ENCODE results near the gene SCARB2. TPM values are rescaled to one million over a fixed set of nuclear protein-coding genes. Genes with fewer than 3 reads are reported as not detected.

SCARB2 gene
- total and polyA plus RNA-seq, 2 of the 4 experiments (the other 2 are of a cell fraction): 69.2 to 102 TPM

DNA sequence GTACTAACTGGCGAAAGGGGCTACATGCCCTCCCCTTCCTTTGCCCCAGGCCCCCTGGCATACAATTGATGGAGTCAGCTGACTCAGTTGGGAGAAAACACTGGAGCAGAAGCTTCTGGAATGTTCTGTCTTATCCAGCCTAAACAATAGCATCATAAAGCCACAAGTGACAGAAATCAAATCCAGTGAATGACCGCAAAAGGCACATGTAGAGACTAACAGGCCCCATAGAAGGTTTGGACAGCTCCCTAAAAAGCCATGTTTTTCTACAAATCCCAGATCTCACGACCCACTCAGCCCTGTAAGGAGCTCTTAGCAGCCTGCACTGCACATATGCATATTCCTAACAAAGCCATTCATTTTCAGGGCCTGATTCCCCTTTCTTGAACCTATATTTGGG is 25.1 kb downstream of the SCARB2 start:
- H2BK20ac ChIP-seq (ENCODE audit: low read depth, low read length): no peak overlapping the region
- TF ChIP-seq MXI1 (IDR thresholded peaks at IDR 0.05; ENCODE audit: borderline replicate concordance, low read depth, low read length) (0 out of 2 replicates have a peak, but pooled peaks have one; percentile 51), NFE2L2 (IDR thresholded peaks at IDR 0.05; ENCODE audit: low read depth, low read length) (no peak)
- H3K79me1 ChIP-seq (ENCODE audit: low read depth in 1 of 2, low read length in 2 of 2): peaks cover 45 to 76% of the 10 kb centered on the region in 2 experiments
- no peak overlapping the region for H3K18ac ChIP-seq (ENCODE audit: low read depth, low read length)
- H3K36me3 ChIP-seq (ENCODE audit: control insufficient read depth, insufficient read depth, low read length): peaks cover 23% of the 10 kb centered on the region
- 20% methylated on average over 1 of the region's 3 CpGs; no CpG with 5 or more reads in 1 of the 2 experiments for WGBS, 2 experiments (ENCODE audit: extremely low coverage in 2 of 2, insufficient read length in 1 of 2)
- 0 out of 2 replicates have a peak overlapping the region, but pooled peaks have one; percentile 29 for H3K4ac ChIP-seq (ENCODE audit: low read depth, low read length)
- no peak overlapping the region for H2BK15ac ChIP-seq (ENCODE audit: low read depth, low read length)
- ChIA-PET CTCF (interaction anchor here (1.2 to 1.4 kb wide), 2 partner anchors 8 to 27 kb away, joined by 4 to 6 read pairs; no protein-coding TSS in a partner anchor), POLR2A (ENCODE audit: unreplicated experiment) (no interaction called here)
- no peak overlapping the region for H3K4me3 ChIP-seq (ENCODE audit: insufficient read depth, low read depth, low read length)
- H4K8ac ChIP-seq (ENCODE audit: low read depth in 2 of 2, low read length in 2 of 2): no peak overlapping the region
- no peak overlapping the region for H2BK120ac ChIP-seq (ENCODE audit: low read depth, low read length)
- H3K9me1 ChIP-seq (ENCODE audit: insufficient read depth, low read length): peaks cover 25% of the 10 kb centered on the region
- peaks cover 6% of the 10 kb centered on the region for H3K4me1 ChIP-seq (ENCODE audit: control insufficient read depth, insufficient read depth, low read length)
- H2BK5ac ChIP-seq (ENCODE audit: low read depth, low read length, poor library complexity, severe bottlenecking): no peak overlapping the region
- dilution Hi-C loops (cut with HindIII; ENCODE audit: low sequenced_read_pairs, unreplicated experiment): no loop called here
- H3K14ac ChIP-seq (replicated peaks; ENCODE audit: low read depth, low read length): no peak overlapping the region
- no peak overlapping the region for H3K56ac ChIP-seq (ENCODE audit: extremely low read depth, insufficient read depth, low read length)
- H4K5ac ChIP-seq (ENCODE audit: low read depth, low read length): no peak overlapping the region
- intact Hi-C loops (cut with micrococcal nuclease): no loop called here
- no peak overlapping the region for H3K23ac ChIP-seq (ENCODE audit: low read depth, low read length)
- in situ Hi-C loops (cut with MboI; ENCODE audit: low sequenced_read_pairs): loop anchor here (10.0 kb wide), 1 partner anchor 186 kb away; no protein-coding TSS in a partner anchor
- H4K20me1 ChIP-seq (ENCODE audit: insufficient read depth, low read length): peaks cover 17% of the 10 kb centered on the region
- no peak overlapping the region for H2AK9ac ChIP-seq (replicated peaks; ENCODE audit: low read depth, low read length, poor library complexity)
- peak overlapping the region; percentile 54; the same call in 1 of the 2 replicates for H3K27ac ChIP-seq (ENCODE audit: insufficient read depth, low read length)
- H2AK5ac ChIP-seq (ENCODE audit: low read depth, low read length): no peak overlapping the region
- no peak overlapping the region for H3K9ac ChIP-seq (ENCODE audit: low read depth, low read length)
- DNase-seq (no peak), ATAC-seq (ENCODE audit: low read depth) (peak; percentile 46)
- no peaks in the 10 kb centered on the region for H3K27me3 ChIP-seq (ENCODE audit: control insufficient read depth, insufficient read depth, low read length)
- H3K4me2 ChIP-seq (ENCODE audit: low read depth, low read length): no peak overlapping the region; the same call in 1 of the 2 replicates
- H3K9me3 ChIP-seq (ENCODE audit: control insufficient read depth, insufficient read depth, low read length): no peaks in the 10 kb centered on the region
- H2AFZ ChIP-seq (replicated peaks; ENCODE audit: low read length, poor library complexity): no peak overlapping the region
- H4K91ac ChIP-seq (ENCODE audit: insufficient read depth, low read depth, low read length): no peak overlapping the region
- BruUV-seq (replicated peaks): no TSS peak
